Fibroblast of skin of left quadriceps (primary cell): ENCODE measurements around the gene LDB3.

ENCODE experiments used
- DNase-seq, 2 experiments: peaks; one replicate each; pipeline ENCODE4 v3.0.0-alpha.2; 2013; ENCODE audit warnings: low read depth in 2 of 2

The LDB3 gene

DNA sequence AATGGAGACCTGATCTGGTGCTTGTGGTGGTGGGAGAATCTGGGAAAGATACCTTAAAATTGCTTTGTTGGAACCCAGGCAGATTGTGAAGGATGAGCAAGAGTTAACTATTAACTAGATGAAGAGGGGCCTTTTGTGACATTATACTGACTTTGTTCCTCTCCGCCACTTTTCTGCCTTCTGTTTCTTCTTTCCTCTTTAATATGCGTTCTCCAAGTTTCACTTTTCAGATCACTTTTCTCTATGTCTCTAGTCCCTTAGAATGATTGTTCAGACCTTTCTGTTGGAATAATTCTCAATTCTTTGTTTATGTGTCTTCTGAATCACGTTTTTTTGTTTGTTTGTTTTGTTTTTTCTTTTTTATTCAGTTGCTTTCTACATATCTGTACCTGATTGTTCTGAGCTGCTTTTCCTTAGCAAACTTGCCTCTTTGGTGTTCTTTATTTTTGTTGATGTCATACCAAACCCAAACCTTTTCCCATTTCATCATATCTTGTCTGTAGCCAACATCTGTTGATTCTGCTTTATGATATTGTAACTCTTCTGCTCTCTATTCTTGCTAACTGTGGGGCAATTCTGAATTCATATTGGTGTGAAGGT, 90.9 kb downstream of the LDB3 start:
- no peak for DNase-seq

- no peak for DNase-seq
Measured at GRCh38 chr10:86763404-86763803, 95.1 kb downstream of the LDB3 start.

GRCh38 chr10:86765548-86765947, 97.2 kb downstream of the LDB3 start:
- DNase-seq, result no peak

GRCh38 chr10:86768412-86769062, 100.2 kb downstream of the LDB3 start:
- no peak for DNase-seq

DNA sequence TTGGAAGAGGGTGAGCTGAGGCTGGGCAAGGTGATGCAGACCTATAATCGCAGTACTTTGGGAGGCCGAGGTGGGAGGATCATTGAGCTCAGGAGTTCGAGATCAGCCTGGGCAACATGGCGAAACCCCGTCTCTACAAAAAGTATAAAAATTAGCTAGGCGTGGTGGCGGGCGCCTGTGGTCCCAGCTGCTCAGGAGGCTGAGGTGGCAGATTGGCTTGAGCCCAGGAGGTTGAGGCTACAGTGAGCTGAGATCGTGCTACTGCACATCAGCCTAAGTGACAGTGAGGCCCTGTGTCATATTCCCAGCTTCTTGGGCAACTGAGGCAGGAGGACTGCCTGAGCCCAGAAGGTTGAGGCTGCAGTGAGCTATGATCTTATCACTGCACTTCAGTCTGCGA, 101.7 kb downstream of the LDB3 start:
- no peak for DNase-seq

GRCh38 chr10:86770412-86770960, 102.2 kb downstream of the LDB3 start:
- DNase-seq, result no peak

- DNase-seq, result peak; percentile 47 to 59
Measured at GRCh38 chr10:86773498-86773897, 105.2 kb downstream of the LDB3 start.

DNA sequence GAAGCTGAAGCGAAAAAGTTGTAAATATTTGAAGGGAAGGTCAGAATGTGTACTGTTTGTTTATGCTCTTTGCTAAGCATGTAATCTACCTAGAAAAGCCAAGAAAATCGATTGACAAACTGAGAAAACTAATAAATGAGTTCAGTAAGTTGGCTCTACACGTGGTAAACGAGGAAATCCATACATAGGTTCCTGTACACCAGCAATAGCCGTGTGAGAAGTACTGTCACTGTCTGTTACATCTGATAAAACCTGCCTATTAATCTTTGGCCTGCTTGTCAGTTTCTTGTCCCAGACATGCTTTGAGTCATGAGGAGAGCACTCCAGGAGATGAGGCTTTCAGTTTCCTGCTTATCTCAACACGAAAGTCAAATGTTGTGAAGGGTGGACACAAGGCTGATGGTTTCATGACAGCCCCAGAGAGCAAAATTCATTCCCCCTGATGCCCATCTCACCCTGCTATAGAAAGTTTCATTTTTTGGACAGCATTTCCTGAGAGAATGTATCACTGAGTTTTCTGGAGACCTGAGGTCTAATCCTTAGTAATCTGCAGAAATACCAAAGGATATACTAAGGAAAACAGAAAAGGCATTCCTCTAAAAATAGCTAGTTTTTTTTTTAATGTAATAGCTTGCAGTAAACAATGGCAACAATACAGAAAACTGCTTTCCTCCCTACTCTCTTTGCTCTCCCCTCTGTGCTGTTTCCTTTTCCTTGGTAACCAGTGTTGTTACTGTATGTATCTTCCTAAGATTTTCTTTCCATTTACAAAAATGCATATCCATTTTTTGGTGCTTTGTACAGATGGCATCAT, 107.0 kb downstream of the LDB3 start:
- no peak for DNase-seq

- DNase-seq, result no peak
Measured at GRCh38 chr10:86775870-86776180, 107.5 kb downstream of the LDB3 start.

GRCh38 chr10:86779220-86780017, 111.1 kb downstream of the LDB3 start:
- no peak for DNase-seq

DNA sequence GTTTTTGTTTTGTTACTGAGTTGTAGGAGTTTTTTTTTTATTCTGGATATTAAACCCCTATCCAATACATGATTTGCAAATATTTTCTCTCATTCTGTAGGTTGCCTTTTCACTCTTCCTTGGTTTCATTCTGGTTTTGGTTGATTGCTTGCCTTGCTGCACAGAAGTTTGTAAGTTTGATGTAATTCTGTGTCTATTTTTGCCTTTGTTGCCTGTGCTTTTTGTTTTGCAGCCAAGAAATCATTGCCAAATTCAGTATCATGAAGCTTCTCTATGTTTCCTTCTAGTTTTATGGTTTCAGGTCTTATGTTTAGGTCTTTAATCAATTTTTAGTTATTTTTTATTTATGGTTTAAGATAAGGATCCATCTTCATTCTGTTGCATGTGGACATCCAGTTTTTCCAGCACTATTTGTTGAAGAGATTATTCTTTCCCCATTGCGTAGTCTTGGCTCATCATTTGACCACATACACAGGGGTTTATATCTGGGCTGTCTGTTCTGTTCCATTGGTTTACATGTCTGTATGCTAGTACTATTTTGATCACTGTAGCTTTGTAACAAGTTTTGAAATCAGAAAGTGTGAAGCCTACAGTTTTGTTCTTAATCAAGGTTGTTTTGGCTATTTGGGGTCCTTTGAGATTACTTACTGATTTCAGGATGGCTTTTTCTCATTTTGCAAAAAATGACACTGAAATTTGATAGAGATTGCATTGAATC, 114.5 kb downstream of the LDB3 start:
- DNase-seq, result no peak

DNA sequence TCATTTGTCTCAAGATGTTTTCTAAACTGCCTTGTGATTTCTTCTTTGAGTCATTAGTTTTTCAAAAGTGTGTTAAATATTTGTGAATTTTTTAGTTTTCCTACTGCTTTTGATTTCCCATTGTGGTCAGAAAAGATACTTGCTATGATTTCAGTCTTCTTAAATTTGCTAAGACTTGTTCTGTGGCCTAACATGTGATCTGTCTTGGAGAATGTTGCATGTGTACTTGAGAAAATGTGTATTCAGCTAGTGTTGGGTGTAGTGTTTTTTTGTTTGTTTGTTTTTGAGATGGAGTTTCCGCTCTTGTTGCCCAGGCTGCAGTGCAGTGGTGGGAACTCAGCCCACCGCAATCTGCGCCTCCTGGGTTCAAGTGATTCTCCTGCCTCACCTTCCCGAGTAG, 116.7 kb downstream of the LDB3 start:
- no peak for DNase-seq
